ENCODE results near the gene LAYN. TPM values are rescaled to one million over a fixed set of nuclear protein-coding genes. Genes with fewer than 3 reads are reported as not detected.

Gene LAYN
- total RNA-seq = 7.6 and 12.6 TPM in 2 replicates
- 7.5 and 7.7 TPM in 2 replicates for polyA plus RNA-seq

- Histone ChIP-seq H3K27me3 (peaks cover 34% of the 10 kb centered on the region), H4K20me1 (ENCODE audit: insufficient read depth, poor library complexity, severe bottlenecking) (no peaks in the 10 kb centered on the region), H3K27ac (peak within 1 kb of the TSS; percentile 58), H3K9me2 (replicated peaks; ENCODE audit: insufficient read depth) (no peaks in the 10 kb centered on the region), H3K4me2 (peak within 1 kb of the TSS; percentile 93), H2AFZ (peak within 1 kb of the TSS; percentile 96), H3K9me3 (ENCODE audit: low read depth) (no peaks in the 10 kb centered on the region), H3K4me3 (peak within 1 kb of the TSS; percentile 50), H3K4me1 (ENCODE audit: insufficient read depth) (peaks cover 13% of the 10 kb centered on the region), H3K36me3 (replicated peaks; ENCODE audit: insufficient read depth, low read depth) (no peaks in the 10 kb centered on the region), H3K79me2 (no peaks in the 10 kb centered on the region)
- TF ChIP-seq CTCF (IDR thresholded peaks at IDR 0.05; ENCODE audit: poor library complexity) (no peak), EZH2 (IDR thresholded peaks at IDR 0.05; ENCODE audit: borderline replicate concordance) (no peak)
- peak; percentile 73 for DNase-seq (ENCODE audit: low spot score)
- WGBS (ENCODE audit: low lambda C conversion rate, missing lambda C conversion rate) = 7% methylated on average over 44 of the region's 70 CpGs
Measured at GRCh38 chr11:111540114-111540936, at the start of gene LAYN. LAYN (plus strand) TSS chr11:111540720; CDS start chr11:111540844, 124 bp downstream.

- H3K9me2 ChIP-seq (replicated peaks; ENCODE audit: insufficient read depth) = no peaks in the 10 kb centered on the region
- H3K36me3 ChIP-seq (replicated peaks; ENCODE audit: insufficient read depth, low read depth) = no peaks in the 10 kb centered on the region
- no peak overlapping the region for H3K4me2 ChIP-seq
- WGBS (ENCODE audit: low lambda C conversion rate, missing lambda C conversion rate) = 50% methylated on average over 1 of the region's 1 CpG
- H3K9me3 ChIP-seq (ENCODE audit: low read depth) = no peaks in the 10 kb centered on the region
- H3K27me3 ChIP-seq = peaks cover 18% of the 10 kb centered on the region
- no peak overlapping the region for H3K27ac ChIP-seq
- no peaks in the 10 kb centered on the region for H3K4me1 ChIP-seq (ENCODE audit: insufficient read depth)
- no peak overlapping the region for H2AFZ ChIP-seq
- H3K79me2 ChIP-seq = no peaks in the 10 kb centered on the region
- H4K20me1 ChIP-seq (ENCODE audit: insufficient read depth, poor library complexity, severe bottlenecking) = no peaks in the 10 kb centered on the region
- no peak overlapping the region for H3K4me3 ChIP-seq
- DNase-seq (ENCODE audit: low spot score) = no peak
- TF ChIP-seq EZH2phosphoT487 (IDR thresholded peaks at IDR 0.05; ENCODE audit: low read depth, severe bottlenecking, unreplicated experiment) (no peak), EZH2 (IDR thresholded peaks at IDR 0.05; ENCODE audit: borderline replicate concordance) (no peak), CTCF (IDR thresholded peaks at IDR 0.05; ENCODE audit: poor library complexity) (no peak)
Measured at GRCh38 chr11:111494040-111494439, 46.5 kb upstream of the LAYN start.

GRCh38 chr11:111499483-111499882 lies 41.0 kb upstream of the LAYN start:
- DNase-seq (ENCODE audit: low spot score) = no peak
- Histone ChIP-seq H3K79me2 (no peaks in the 10 kb centered on the region), H3K4me1 (ENCODE audit: insufficient read depth) (no peaks in the 10 kb centered on the region), H3K4me3 (no peak overlapping the region), H2AFZ (no peak overlapping the region), H3K4me2 (no peak overlapping the region), H4K20me1 (ENCODE audit: insufficient read depth, poor library complexity, severe bottlenecking) (no peaks in the 10 kb centered on the region), H3K9me2 (replicated peaks; ENCODE audit: insufficient read depth) (no peaks in the 10 kb centered on the region), H3K36me3 (replicated peaks; ENCODE audit: insufficient read depth, low read depth) (no peaks in the 10 kb centered on the region), H3K9me3 (ENCODE audit: low read depth) (no peaks in the 10 kb centered on the region), H3K27ac (no peak overlapping the region), H3K27me3 (peaks cover 22% of the 10 kb centered on the region)
- 87% methylated on average over 5 of the region's 5 CpGs for WGBS (ENCODE audit: low lambda C conversion rate, missing lambda C conversion rate)
- TF ChIP-seq CTCF (IDR thresholded peaks at IDR 0.05; ENCODE audit: poor library complexity) = no peak
- no peak for TF ChIP-seq EZH2 (IDR thresholded peaks at IDR 0.05; ENCODE audit: borderline replicate concordance)
- TF ChIP-seq EZH2phosphoT487 (IDR thresholded peaks at IDR 0.05; ENCODE audit: low read depth, severe bottlenecking, unreplicated experiment) = no peak
